T-cell (primary cell): ENCODE data around the gene PARVA. TPM values are rescaled to one million over a fixed set of nuclear protein-coding genes. Genes with fewer than 3 reads are reported as not detected.

ENCODE experiments used
- ATAC-seq, 4 experiments: fragments of 200-7000 bp in 3 of 4; fragments of 150-1000 bp in 1 of 4; cut with Tn5 transposase; replicated peaks in 1 of 4; 1 replicate in 3 of 4; 2 replicates in 1 of 4; pipeline ENCODE4 v1.10.0; 2021; ENCODE audit warnings: moderate library complexity in 3 of 4, mild to moderate bottlenecking in 2 of 4, moderate number of reproducible peaks in 1 of 4
- CTCF ChIA-PET, 2 donors: fragments of 300-600 bp; sonication (Branson Sonifier 250); formaldehyde crosslinking; loops; one replicate each; lab custom pipeline; 2022; ENCODE audit warnings: antibody characterized with exemption in 2 of 2; lab: Charles Lee
- POLR2A ChIA-PET, 2 donors: fragments of 300-600 bp; sonication (Branson Sonifier 250); formaldehyde crosslinking; loops; one replicate each; lab custom pipeline; 2022; ENCODE audit warnings: antibody characterized with exemption in 2 of 2; lab: Charles Lee
- DNase-seq, 35 experiments: peaks; one replicate each; pipeline versions ENCODE4 v3.0.0 to v3.0.0-alpha.2; 2013 to 2023
- H3K27ac ChIP-seq: one replicate; pipeline ENCODE4 v1.5.1; 2013; ENCODE audit warnings: low read length
- H3K27me3 ChIP-seq, 2 experiments: replicated peaks in 1 of 2; 1 replicate in 1 of 2; 2 replicates in 1 of 2; pipeline versions ENCODE4 v1.6.1 to v1.7.0; 2013; ENCODE audit warnings: low read length in 1 of 2, mixed read lengths in 1 of 2; ENCODE audit not compliant: control insufficient read depth in 2 of 2, insufficient read depth in 2 of 2; ENCODE audit errors: extremely low read depth in 1 of 2
- H3K36me3 ChIP-seq, 2 donors: 1 replicate in 1 of 2; 2 replicates in 1 of 2; pipeline versions ENCODE4 v1.6.1 to v1.7.0; 2013; ENCODE audit warnings: low read length in 1 of 2; ENCODE audit not compliant: control insufficient read depth in 2 of 2, insufficient read depth in 1 of 2; ENCODE audit errors: extremely low read depth in 1 of 2
- H3K4me1 ChIP-seq, 2 experiments: 1 replicate in 1 of 2; 2 replicates in 1 of 2; pipeline versions ENCODE4 v1.6.1 to v1.7.0; 2013; ENCODE audit warnings: low read length in 2 of 2, mixed read lengths in 1 of 2; ENCODE audit not compliant: insufficient read depth in 2 of 2, control insufficient read depth in 1 of 2; ENCODE audit errors: extremely low read depth in 1 of 2
- H3K4me3 ChIP-seq, 2 donors: 1 replicate in 1 of 2; 2 replicates in 1 of 2; pipeline versions ENCODE4 v1.5.1 to v1.7.0; 2013; ENCODE audit warnings: mild to moderate bottlenecking in 2 of 2, low read length in 1 of 2, moderate library complexity in 1 of 2; ENCODE audit not compliant: control insufficient read depth in 1 of 2; ENCODE audit errors: extremely low read depth in 1 of 2
- H3K9me3 ChIP-seq: 2 replicates; pipeline ENCODE4 v1.7.0; 2013
- H3K27ac Mint-ChIP-seq, 2 donors: one replicate each; pipeline ENCODE4 v1.8.0; 2020 to 2021; ENCODE audit warnings: mild to moderate bottlenecking in 2 of 2, mixed read lengths in 2 of 2
- H3K27me3 Mint-ChIP-seq, 2 donors: one replicate each; pipeline ENCODE4 v1.8.0; 2021 to 2022; ENCODE audit warnings: mixed read lengths in 2 of 2
- H3K36me3 Mint-ChIP-seq: one replicate; pipeline ENCODE4 v1.8.0; 2021; ENCODE audit warnings: mixed read lengths
- H3K4me1 Mint-ChIP-seq, 3 donors: one replicate each; pipeline ENCODE4 v1.8.0; 2020 to 2022; ENCODE audit warnings: mixed read lengths in 3 of 3, mild to moderate bottlenecking in 1 of 3
- H3K4me3 Mint-ChIP-seq, 3 donors: one replicate each; pipeline ENCODE4 v1.8.0; 2020 to 2022; ENCODE audit warnings: mild to moderate bottlenecking in 3 of 3, mixed read lengths in 3 of 3, moderate library complexity in 3 of 3
- H3K9me3 Mint-ChIP-seq, 3 donors: one replicate each; pipeline ENCODE4 v1.8.0; 2020 to 2022; ENCODE audit warnings: mixed read lengths in 3 of 3
- WGBS: methylation state at CpG from one replicate; pipeline ENCODE4 v1.1.5; 2013; ENCODE audit warnings: missing lambda C conversion rate; ENCODE audit not compliant: insufficient coverage; 5-methylcytosine and 5-hydroxymethylcytosine counted together
- total RNA-seq, 35 experiments: library from RNA in 6 of 35; stranded (reverse) in 6 of 35; fragments of 120-200 nt in 1 of 35; gene quantifications; one replicate each; pipeline versions ENCODE4 v1.2.1 to v1.2.4 and lab custom pipeline; 2013 to 2026

Gene PARVA
- total RNA-seq, 5 donors from 2014 or later (not counting 1 experiment from before 2014, with no cell fraction given): 0.41 to 0.93 (median 0.75) TPM

DNA sequence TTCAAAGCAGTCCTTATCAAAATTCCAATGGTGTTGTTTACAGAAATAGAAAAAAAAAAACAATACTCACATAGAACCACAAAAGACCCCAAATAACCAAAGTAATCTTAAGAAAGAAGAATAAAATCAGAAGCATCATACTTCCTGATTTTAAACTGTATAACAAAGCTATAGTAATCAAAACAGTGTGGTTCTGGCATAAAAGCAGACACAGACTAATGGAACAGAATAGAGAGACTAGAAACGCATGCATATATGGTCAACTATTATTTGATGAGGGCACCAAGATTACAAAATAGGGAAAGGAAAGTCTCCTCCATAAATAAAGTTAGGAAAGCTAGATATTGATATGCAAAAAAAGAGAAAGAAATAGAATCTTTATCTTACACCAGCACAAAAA, 176.8 kb downstream of the PARVA start:
- no peak overlapping the region for H3K4me3 ChIP-seq
- H3K9me3 Mint-ChIP-seq: peaks cover 0 to 4% (median 0%) of the 10 kb centered on the region in 3 donors
- H3K36me3 Mint-ChIP-seq: no peaks in the 10 kb centered on the region
- no peaks in the 10 kb centered on the region for H3K36me3 ChIP-seq
- no peak for ATAC-seq
- H3K27ac ChIP-seq: no peak overlapping the region
- no peak overlapping the region for H3K27ac Mint-ChIP-seq
- H3K27me3 ChIP-seq: peaks cover 2 to 7% of the 10 kb centered on the region in 2 experiments
- no CpG with 5 or more reads among the region's 1 CpG for WGBS
- H3K4me3 Mint-ChIP-seq: no peak overlapping the region
- ChIA-PET POLR2A (no interaction called here), CTCF (interaction anchor here in 1 of 2 donors (0.6 kb wide), 1 partner anchor 266 kb away, joined by 3 read pairs; no protein-coding TSS in a partner anchor)
- DNase-seq: no peak
- H3K9me3 ChIP-seq: no peaks in the 10 kb centered on the region
- H3K27me3 Mint-ChIP-seq: peaks cover 16 to 27% of the 10 kb centered on the region in 2 donors
- H3K4me1 Mint-ChIP-seq: no peaks in the 10 kb centered on the region
- no peaks in the 10 kb centered on the region for H3K4me1 ChIP-seq

- no peak for ATAC-seq
- H3K27me3 ChIP-seq: peaks cover 2 to 6% of the 10 kb centered on the region in 2 experiments
- WGBS: 56% methylated on average over 2 of the region's 3 CpGs
Observed at GRCh38 chr11:12556155-12556554, 178.8 kb downstream of the PARVA start.

DNA sequence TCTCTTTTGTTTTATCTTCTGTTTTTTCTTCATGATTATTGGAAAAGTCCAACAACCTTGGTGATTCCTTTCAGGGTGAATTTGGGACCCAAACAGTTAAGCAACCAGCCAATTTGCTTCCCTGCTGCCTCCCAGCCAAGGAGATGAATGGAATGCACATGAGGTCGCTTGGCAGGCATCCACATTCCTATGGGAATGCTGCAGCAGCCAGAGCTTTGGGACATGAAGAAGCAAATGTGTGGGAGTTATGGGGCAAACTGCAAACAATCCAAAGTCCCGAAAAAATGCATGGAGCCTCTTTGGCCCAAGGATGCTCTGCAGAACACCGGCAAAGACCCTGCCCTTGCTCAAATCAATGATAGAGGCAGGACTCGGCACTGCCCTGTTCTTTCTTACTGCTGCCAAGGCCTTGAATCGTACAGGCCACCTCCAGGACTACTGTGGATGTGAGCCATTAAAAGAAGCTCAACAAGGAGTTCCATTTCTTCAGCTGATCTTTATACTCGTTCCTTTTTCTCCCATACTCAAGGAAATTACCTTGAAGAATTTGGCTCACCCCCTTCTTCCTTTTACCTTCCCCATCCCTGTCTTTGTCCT, 179.5 kb downstream of the PARVA start:
- WGBS: 58% methylated on average over 4 of the region's 6 CpGs
- POLR2A ChIA-PET: interaction anchor here in 1 of 2 donors (0.7 kb wide), 1 partner anchor 129 kb away, joined by 3 read pairs; no protein-coding TSS in a partner anchor
- Histone ChIP-seq H3K27me3 (peaks cover 2 to 4% of the 10 kb centered on the region in 2 experiments), H3K9me3 (no peaks in the 10 kb centered on the region), H3K27ac (no peak overlapping the region), H3K36me3 (no peaks in the 10 kb centered on the region), H3K4me3 (no peak overlapping the region), H3K4me1 (no peaks in the 10 kb centered on the region)
- Mint-ChIP-seq H3K9me3 (peaks cover 0 to 4% (median 0%) of the 10 kb centered on the region in 3 donors), H3K27me3 (peaks cover 20 to 24% of the 10 kb centered on the region in 2 donors), H3K27ac (no peak overlapping the region), H3K4me1 (no peaks in the 10 kb centered on the region), H3K4me3 (no peak overlapping the region), H3K36me3 (no peaks in the 10 kb centered on the region)
- ATAC-seq (no peak), DNase-seq (no peak)
- CTCF ChIA-PET: interaction anchor here in 1 of 2 donors (0.6 kb wide), 1 partner anchor 1242 kb away, joined by 3 read pairs; no protein-coding TSS in a partner anchor

More at GRCh38 chr11:12556155-12556554, 178.8 kb downstream of the PARVA start:
- no peaks in the 10 kb centered on the region for H3K36me3 ChIP-seq
- Mint-ChIP-seq H3K4me3 (no peak overlapping the region), H3K27ac (no peak overlapping the region), H3K36me3 (no peaks in the 10 kb centered on the region), H3K4me1 (no peaks in the 10 kb centered on the region), H3K9me3 (peaks cover 0 to 4% (median 0%) of the 10 kb centered on the region in 3 donors), H3K27me3 (peaks cover 24% of the 10 kb centered on the region in 2 donors)
- no peak overlapping the region for H3K27ac ChIP-seq
- POLR2A ChIA-PET: interaction anchor here in 1 of 2 donors (0.7 kb wide), 1 partner anchor 129 kb away, joined by 3 read pairs; no protein-coding TSS in a partner anchor
- H3K4me3 ChIP-seq: no peak overlapping the region
- H3K4me1 ChIP-seq: no peaks in the 10 kb centered on the region
- no peak for DNase-seq
- H3K9me3 ChIP-seq: no peaks in the 10 kb centered on the region
- CTCF ChIA-PET: no interaction called here

DNA sequence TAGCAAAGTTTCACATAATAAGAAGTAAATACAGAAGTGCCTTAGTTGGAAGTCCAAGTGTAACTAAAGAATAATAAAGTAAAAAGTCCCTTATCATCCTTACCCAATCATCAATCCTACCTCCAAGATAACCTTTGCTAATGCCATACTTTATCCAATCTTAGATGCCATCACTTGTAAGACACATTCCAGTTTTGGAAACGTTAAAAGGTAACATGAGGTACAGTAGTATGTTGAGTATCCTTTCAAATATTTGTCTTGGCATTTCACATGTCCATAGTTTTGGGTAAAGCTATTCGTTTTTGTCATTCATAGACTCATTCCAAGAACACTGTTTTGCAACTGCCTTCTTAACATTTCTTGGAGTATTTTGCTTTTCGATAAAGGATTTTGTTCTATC, 181.6 kb downstream of the PARVA start:
- ATAC-seq (no peak), DNase-seq (no peak)
- no CpG with 5 or more reads among the region's 3 CpGs for WGBS
- Histone ChIP-seq H3K4me1 (no peaks in the 10 kb centered on the region), H3K27me3 (peaks cover 2 to 4% of the 10 kb centered on the region in 2 experiments), H3K36me3 (no peaks in the 10 kb centered on the region), H3K9me3 (no peaks in the 10 kb centered on the region), H3K4me3 (no peak overlapping the region), H3K27ac (no peak overlapping the region)
- peaks cover 22 to 23% of the 10 kb centered on the region in 2 donors for H3K27me3 Mint-ChIP-seq
- no peaks in the 10 kb centered on the region for H3K36me3 Mint-ChIP-seq
- CTCF ChIA-PET: no interaction called here
- H3K4me1 Mint-ChIP-seq: no peaks in the 10 kb centered on the region
- no peak overlapping the region for H3K4me3 Mint-ChIP-seq
- no peak overlapping the region for H3K27ac Mint-ChIP-seq
- peaks cover 0 to 3% (median 0%) of the 10 kb centered on the region in 3 donors for H3K9me3 Mint-ChIP-seq
- POLR2A ChIA-PET: no interaction called here

GRCh38 chr11:12560362-12560761, 183.0 kb downstream of the PARVA start:
- peaks cover 2 to 4% of the 10 kb centered on the region in 2 experiments for H3K27me3 ChIP-seq
- H3K4me1 Mint-ChIP-seq: no peaks in the 10 kb centered on the region
- 84% methylated on average over 2 of the region's 3 CpGs for WGBS
- DNase-seq (no peak), ATAC-seq (no peak)
- H3K4me3 ChIP-seq: no peak overlapping the region
- H3K9me3 Mint-ChIP-seq: no peaks in the 10 kb centered on the region
- H3K4me3 Mint-ChIP-seq: no peak overlapping the region
- H3K27me3 Mint-ChIP-seq: peaks cover 11 to 16% of the 10 kb centered on the region in 2 donors
- ChIA-PET POLR2A (no interaction called here), CTCF (interaction anchor here in 1 of 2 donors (1.0 kb wide), 1 partner anchor 38 kb away, joined by 3 read pairs; no protein-coding TSS in a partner anchor)
- H3K27ac ChIP-seq: no peak overlapping the region
- no peaks in the 10 kb centered on the region for H3K36me3 Mint-ChIP-seq
- no peaks in the 10 kb centered on the region for H3K4me1 ChIP-seq
- H3K9me3 ChIP-seq: no peaks in the 10 kb centered on the region
- H3K36me3 ChIP-seq: no peaks in the 10 kb centered on the region
- no peak overlapping the region for H3K27ac Mint-ChIP-seq

DNA sequence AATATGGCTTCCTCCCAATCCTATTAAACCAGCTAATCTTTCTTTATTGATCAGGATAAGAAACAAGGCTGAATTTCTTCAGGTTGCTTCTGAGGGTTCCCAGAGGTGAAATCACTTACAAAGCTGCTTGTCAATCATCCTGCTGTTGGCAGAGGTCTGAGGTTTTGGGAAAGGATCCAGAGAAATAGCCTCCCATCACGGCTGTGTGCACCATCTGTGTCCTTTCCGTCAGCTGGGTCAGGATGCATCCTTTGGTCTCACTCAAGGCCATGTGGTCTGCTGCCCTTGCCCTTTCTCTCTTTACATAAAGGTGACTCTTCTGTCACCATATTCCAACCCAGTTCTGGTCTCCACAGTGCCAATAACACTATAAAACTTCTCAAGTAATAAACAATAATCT, 183.5 kb downstream of the PARVA start:
- no peak overlapping the region for H3K4me3 ChIP-seq
- H3K4me1 ChIP-seq: no peaks in the 10 kb centered on the region
- Mint-ChIP-seq H3K4me3 (no peak overlapping the region), H3K4me1 (no peaks in the 10 kb centered on the region), H3K36me3 (no peaks in the 10 kb centered on the region), H3K9me3 (no peaks in the 10 kb centered on the region), H3K27ac (no peak overlapping the region), H3K27me3 (peaks cover 12 to 15% of the 10 kb centered on the region in 2 donors)
- H3K27ac ChIP-seq: no peak overlapping the region
- ATAC-seq (no peak), DNase-seq (no peak)
- ChIA-PET CTCF (no interaction called here), POLR2A (no interaction called here)
- H3K9me3 ChIP-seq: no peaks in the 10 kb centered on the region
- no peaks in the 10 kb centered on the region for H3K36me3 ChIP-seq
- peaks cover 2 to 4% of the 10 kb centered on the region in 2 experiments for H3K27me3 ChIP-seq
- WGBS: 100% methylated on average over 1 of the region's 2 CpGs
